Measurements from ENCODE around the gene APBA3. TPM values are rescaled to one million over a fixed set of nuclear protein-coding genes. Genes with fewer than 3 reads are reported as not detected.
A peak's percentile ranks its signal among the peaks of the same experiment; 100 is the strongest.

The APBA3 gene
- total RNA-seq, 1 donor from 2014 or later, result 18.2 TPM

DNA sequence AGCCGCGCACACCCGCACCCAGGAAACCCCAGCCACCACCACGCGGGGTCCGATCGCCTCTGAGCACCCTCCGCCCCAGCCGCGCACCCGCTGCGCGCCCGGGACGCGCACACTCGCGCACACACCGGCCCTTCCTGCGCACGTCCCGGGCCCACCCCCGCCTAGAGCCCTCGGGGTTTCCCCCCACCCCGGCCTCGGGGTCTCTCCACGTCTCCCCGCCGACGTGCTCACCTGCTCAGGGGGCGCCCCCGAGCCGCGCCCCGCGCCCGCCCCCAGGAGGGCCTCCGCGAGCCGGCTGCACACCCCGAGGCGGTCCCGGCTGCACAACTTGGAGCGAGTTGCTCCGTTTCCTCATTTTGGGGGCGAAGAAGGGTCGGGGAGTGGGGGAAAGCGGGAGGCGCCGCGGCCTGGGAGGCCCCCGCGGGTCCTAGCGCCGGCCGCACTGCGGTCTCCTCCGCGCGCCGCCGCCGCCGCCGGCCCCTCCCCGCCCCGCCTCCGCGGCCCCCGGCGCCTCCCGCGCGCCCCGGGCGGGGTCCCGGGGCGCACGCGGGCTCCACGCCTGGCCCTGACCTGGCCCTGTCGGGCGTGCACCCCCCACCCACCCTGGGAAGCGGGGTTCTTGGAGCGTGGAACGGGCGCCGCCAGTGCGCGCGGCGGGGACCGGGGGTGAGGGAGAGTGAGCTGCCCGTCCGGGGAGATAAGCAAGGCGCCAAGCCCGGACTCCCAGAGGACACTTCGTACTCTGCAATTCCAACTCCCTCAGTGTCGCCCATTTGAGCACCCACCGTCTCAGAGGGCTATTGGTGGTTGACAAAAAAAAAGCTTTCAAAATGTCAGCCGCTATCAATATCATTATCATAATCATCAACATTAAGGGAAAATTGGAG is 24.7 kb upstream of the APBA3 start, which contains the start of gene MATK:
Gene MATK, minus strand, starts transcription at position 444 of the 887 bp plus-strand sequence. CDS start 1,246 bp downstream, outside the sequence.
- peaks cover 13% of the 10 kb centered on the region for H3K27me3 ChIP-seq (ENCODE audit: low read depth)
- ATAC-seq, result peak; percentile 4 to 8
- intact Hi-C loops (cut with DNase I), result no loop called here
- peaks cover 14% of the 10 kb centered on the region for H3K9me3 ChIP-seq
- H3K36me3 ChIP-seq, result no peaks in the 10 kb centered on the region
- TF ChIP-seq, protein P1, sequence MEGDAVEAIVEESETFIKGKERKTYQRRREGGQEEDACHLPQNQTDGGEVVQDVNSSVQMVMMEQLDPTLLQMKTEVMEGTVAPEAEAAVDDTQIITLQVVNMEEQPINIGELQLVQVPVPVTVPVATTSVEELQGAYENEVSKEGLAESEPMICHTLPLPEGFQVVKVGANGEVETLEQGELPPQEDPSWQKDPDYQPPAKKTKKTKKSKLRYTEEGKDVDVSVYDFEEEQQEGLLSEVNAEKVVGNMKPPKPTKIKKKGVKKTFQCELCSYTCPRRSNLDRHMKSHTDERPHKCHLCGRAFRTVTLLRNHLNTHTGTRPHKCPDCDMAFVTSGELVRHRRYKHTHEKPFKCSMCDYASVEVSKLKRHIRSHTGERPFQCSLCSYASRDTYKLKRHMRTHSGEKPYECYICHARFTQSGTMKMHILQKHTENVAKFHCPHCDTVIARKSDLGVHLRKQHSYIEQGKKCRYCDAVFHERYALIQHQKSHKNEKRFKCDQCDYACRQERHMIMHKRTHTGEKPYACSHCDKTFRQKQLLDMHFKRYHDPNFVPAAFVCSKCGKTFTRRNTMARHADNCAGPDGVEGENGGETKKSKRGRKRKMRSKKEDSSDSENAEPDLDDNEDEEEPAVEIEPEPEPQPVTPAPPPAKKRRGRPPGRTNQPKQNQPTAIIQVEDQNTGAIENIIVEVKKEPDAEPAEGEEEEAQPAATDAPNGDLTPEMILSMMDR (IDR thresholded peaks at IDR 0.05), result no peak
- H3K27ac ChIP-seq, result peak within 1 kb of the TSS; percentile 36
- DNase-seq, result no peak
- peak within 1 kb of the TSS; percentile 59 for H3K4me3 ChIP-seq
- peaks cover 5% of the 10 kb centered on the region for H3K4me1 ChIP-seq

DNA sequence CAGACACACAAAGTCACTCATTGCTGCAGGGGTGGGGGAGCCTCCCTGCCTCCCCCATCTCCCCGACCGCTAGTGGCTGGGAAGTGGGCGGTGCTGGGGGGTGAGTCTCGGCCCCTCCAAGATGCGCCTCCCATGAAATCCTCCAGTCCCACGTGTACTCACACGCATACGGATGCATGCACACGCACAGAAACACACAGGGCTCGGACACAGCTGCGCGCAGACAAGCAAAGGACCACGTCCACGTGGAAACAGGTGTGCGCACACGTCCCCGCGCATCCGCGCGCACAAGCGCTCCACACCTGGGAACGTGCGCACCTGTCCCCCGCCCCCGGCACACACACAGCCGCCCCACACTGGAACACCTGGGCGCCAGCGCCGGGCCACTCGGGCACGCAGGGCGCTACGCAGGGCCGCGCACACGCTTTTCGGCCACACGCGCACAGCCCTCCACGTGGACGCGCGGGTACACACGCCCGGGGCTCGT is 24.0 kb upstream of the APBA3 start:
- peaks cover 5% of the 10 kb centered on the region for H3K4me1 ChIP-seq
- H3K9me3 ChIP-seq, result peaks cover 19% of the 10 kb centered on the region
- intact Hi-C loops (cut with DNase I), result no loop called here
- DNase-seq (no peak), ATAC-seq (peak; percentile 18 to 33)
- H3K4me3 ChIP-seq, result peak overlapping the region; percentile 59
- peak overlapping the region; percentile 36 for H3K27ac ChIP-seq
- no peaks in the 10 kb centered on the region for H3K36me3 ChIP-seq
- TF ChIP-seq, protein P1 (IDR thresholded peaks at IDR 0.05), result no peak
- peaks cover 13% of the 10 kb centered on the region for H3K27me3 ChIP-seq (ENCODE audit: low read depth)

DNA sequence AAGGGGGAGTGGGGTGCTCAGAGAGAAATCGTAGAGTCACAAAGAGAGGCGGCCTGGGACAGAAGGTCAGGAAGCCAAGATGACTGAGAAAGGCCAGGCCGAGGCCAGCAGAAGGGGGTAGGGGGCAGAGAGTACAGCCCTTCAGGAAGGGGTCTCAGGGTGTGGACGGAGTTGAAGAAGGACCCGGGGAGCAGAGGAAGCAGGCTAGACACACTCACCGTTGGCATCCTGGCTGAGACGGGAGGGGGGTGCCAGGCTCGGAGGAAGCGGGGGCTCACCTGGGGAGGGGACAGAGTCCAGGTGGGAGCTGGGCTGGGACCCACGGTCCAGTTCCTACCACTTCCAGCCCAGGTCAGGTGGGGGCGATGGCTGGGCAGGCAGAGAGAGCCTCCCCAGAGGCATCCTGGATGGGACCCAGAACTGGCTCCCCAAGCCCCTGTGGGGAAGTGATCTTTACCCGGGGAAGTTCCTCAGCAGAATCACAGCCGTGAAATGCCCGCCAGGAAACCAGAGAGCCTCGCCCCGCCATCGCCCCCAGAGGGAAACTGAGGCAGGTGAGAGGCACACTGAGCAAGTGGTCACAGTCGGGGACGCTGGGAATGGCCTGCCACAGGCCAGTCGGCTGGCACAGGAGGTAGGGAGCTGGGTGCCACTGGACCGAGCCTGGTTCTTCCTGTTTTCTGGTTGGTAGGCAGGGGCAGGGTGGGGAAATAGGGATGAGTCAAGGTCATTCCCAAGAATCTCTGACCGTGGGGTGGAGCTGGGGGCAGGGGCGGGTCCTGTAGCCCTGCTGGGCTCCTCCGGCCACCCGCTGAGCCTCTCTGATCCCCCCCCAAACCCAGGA is 23.3 kb upstream of the APBA3 start:
- TF ChIP-seq, protein P1 (IDR thresholded peaks at IDR 0.05), result no peak
- no peak overlapping the region for H3K27ac ChIP-seq
- H3K4me3 ChIP-seq, result peak overlapping the region; percentile 59
- ATAC-seq (peak; percentile 19 to 34), DNase-seq (no peak)
- H3K36me3 ChIP-seq, result no peaks in the 10 kb centered on the region
- H3K27me3 ChIP-seq (ENCODE audit: low read depth), result peaks cover 13% of the 10 kb centered on the region
- H3K4me1 ChIP-seq, result peaks cover 5% of the 10 kb centered on the region
- intact Hi-C loops (cut with DNase I), result no loop called here
- H3K9me3 ChIP-seq, result peaks cover 19% of the 10 kb centered on the region

DNA sequence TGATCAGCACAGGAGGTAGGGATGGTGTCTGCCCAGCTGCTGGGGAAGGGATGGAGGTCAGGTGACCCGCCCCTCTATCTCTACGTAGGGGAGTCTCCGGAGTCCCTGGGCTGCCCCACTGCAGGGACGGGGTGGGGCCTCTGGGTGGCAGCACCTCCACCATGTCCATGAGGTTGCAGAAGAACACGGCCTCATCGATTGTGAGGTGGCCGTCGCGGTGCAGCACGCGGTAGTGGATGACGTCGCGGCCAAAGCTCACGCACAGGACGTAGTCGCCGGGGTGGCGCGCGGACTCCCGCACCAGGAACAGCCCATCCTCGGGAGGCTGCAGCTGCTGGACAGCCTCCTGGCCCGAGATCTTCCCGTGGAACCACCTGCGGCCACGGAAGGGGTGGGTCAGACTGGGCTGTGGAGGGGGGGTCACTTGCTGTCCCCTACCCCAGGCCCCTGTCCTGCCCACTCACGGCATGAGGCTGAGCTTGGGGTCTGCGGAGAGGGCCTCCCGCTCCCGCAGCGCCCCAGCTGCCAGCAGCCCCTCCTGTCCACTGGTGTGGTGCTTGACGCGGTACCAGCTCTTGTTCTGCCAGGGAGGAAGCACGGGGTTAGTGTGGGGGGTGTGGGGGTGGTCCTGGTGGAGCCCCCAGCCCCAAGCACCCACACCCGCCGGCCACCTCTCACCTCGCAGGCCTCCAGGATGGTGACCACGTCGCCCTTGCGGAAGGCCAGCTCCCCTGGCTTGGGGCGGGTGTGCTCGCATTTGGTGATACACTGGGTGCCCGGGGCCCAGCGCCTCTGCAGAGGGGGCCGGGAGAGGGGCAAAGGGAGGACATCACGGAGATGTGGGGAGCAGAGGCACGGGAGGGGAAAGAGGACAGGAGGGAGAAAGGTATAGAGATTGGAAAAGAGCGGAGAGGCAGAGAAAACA is 22.4 kb upstream of the APBA3 start:
- ATAC-seq, result peak in 1 of 2 donors; percentile 47
- Histone ChIP-seq H3K27me3 (ENCODE audit: low read depth) (peaks cover 13% of the 10 kb centered on the region), H3K4me1 (peaks cover 5% of the 10 kb centered on the region), H3K4me3 (no peak overlapping the region), H3K36me3 (no peaks in the 10 kb centered on the region), H3K9me3 (peaks cover 19% of the 10 kb centered on the region), H3K27ac (no peak overlapping the region)
- TF ChIP-seq, protein P1 (IDR thresholded peaks at IDR 0.05), result peak; percentile 40
- DNase-seq, result no peak
- intact Hi-C loops (cut with DNase I), result no loop called here
